ENCODE measurements around the gene WDR41. TPM values are rescaled to one million over a fixed set of nuclear protein-coding genes. Genes with fewer than 3 reads are reported as not detected.

The WDR41 gene
- total and polyA plus RNA-seq, 2 of the 4 experiments (the other 2 are of a cell fraction) = 38.1 to 72.1 TPM

DNA sequence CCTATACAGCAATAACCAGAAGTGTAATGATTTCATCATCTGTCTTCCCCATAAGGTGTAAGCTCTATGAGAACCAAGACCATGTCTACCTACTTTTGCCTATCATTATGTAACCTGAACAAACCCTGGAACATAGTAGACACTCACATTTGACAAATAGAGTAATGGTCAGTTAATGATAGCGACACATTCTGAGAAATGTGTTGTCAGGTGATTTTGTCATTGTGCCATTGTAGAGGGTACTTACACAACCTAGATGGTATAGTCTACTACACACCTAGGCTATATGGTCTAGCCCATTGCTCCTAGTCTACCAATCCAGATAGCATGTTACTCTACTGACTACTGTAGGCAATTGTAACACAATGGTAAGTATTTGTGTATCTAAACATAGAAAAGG is 22.3 kb upstream of the WDR41 start:
- no peaks in the 10 kb centered on the region for H3K36me3 ChIP-seq (ENCODE audit: control insufficient read depth, insufficient read depth, low read length)
- ATAC-seq (ENCODE audit: low read depth) = no peak
- H3K27me3 ChIP-seq (ENCODE audit: control insufficient read depth, insufficient read depth, low read length) = peaks cover 2% of the 10 kb centered on the region; the same call in 1 of the 2 replicates
- POLR2A ChIA-PET (ENCODE audit: unreplicated experiment) = no interaction called here
- no peak overlapping the region for H2BK5ac ChIP-seq (ENCODE audit: low read depth, low read length, poor library complexity, severe bottlenecking)
- BruUV-seq (replicated peaks) = no TSS peak
- WGBS, 2 experiments (ENCODE audit: extremely low coverage in 2 of 2, insufficient read length in 1 of 2) = no CpG with 5 or more reads among the region's 1 CpG
- H2AK9ac ChIP-seq (replicated peaks; ENCODE audit: low read depth, low read length, poor library complexity) = no peak overlapping the region
- H2BK120ac ChIP-seq (ENCODE audit: low read depth, low read length) = no peak overlapping the region
- no peak for DNase-seq
- in situ Hi-C loops (cut with MboI; ENCODE audit: low sequenced_read_pairs) = no loop called here
- no peak overlapping the region for H3K14ac ChIP-seq (replicated peaks; ENCODE audit: low read depth, low read length)
- H3K79me1 ChIP-seq (ENCODE audit: low read depth in 1 of 2, low read length in 2 of 2) = no peaks in the 10 kb centered on the region
- no peak overlapping the region for H2BK20ac ChIP-seq (ENCODE audit: low read depth, low read length)
- dilution Hi-C loops (cut with HindIII; ENCODE audit: low sequenced_read_pairs, unreplicated experiment) = no loop called here
- no peak overlapping the region for H3K4me3 ChIP-seq (ENCODE audit: insufficient read depth, low read depth, low read length)
- no peak overlapping the region for H4K5ac ChIP-seq (ENCODE audit: low read depth, low read length)
- no peak overlapping the region for H4K8ac ChIP-seq (ENCODE audit: low read depth in 2 of 2, low read length in 2 of 2)
- no peak overlapping the region for H2AFZ ChIP-seq (replicated peaks; ENCODE audit: low read length, poor library complexity)
- H4K20me1 ChIP-seq (ENCODE audit: insufficient read depth, low read length) = no peaks in the 10 kb centered on the region
- TF ChIP-seq, protein P1, sequence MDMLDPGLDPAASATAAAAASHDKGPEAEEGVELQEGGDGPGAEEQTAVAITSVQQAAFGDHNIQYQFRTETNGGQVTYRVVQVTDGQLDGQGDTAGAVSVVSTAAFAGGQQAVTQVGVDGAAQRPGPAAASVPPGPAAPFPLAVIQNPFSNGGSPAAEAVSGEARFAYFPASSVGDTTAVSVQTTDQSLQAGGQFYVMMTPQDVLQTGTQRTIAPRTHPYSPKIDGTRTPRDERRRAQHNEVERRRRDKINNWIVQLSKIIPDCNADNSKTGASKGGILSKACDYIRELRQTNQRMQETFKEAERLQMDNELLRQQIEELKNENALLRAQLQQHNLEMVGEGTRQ (IDR thresholded peaks at IDR 0.05; ENCODE audit: low read depth, low read length) = no peak
- TF ChIP-seq MXI1 (IDR thresholded peaks at IDR 0.05; ENCODE audit: borderline replicate concordance, low read depth, low read length) (no peak), MAZ (IDR thresholded peaks at IDR 0.05; ENCODE audit: borderline replicate concordance, low read depth, low read length) (no peak)
- no peaks in the 10 kb centered on the region for H3K9me1 ChIP-seq (ENCODE audit: insufficient read depth, low read length)
- H2AK5ac ChIP-seq (ENCODE audit: low read depth, low read length) = no peak overlapping the region
- no peak overlapping the region for H3K4me2 ChIP-seq (ENCODE audit: low read depth, low read length)
- H3K4ac ChIP-seq (ENCODE audit: low read depth, low read length) = no peak overlapping the region
- H3K27ac ChIP-seq (ENCODE audit: insufficient read depth, low read length) = no peak overlapping the region
- CTCF ChIA-PET = no interaction called here
- H3K9me3 ChIP-seq (ENCODE audit: control insufficient read depth, insufficient read depth, low read length) = no peaks in the 10 kb centered on the region
- H3K9ac ChIP-seq (ENCODE audit: low read depth, low read length) = no peak overlapping the region
- no peak overlapping the region for H4K91ac ChIP-seq (ENCODE audit: insufficient read depth, low read depth, low read length)
- H3K18ac ChIP-seq (ENCODE audit: low read depth, low read length) = no peak overlapping the region
- no peaks in the 10 kb centered on the region for H3K4me1 ChIP-seq (ENCODE audit: control insufficient read depth, insufficient read depth, low read length)
- H3K23ac ChIP-seq (ENCODE audit: low read depth, low read length) = no peak overlapping the region
- intact Hi-C loops (cut with micrococcal nuclease) = no loop called here
- no peak overlapping the region for H2BK15ac ChIP-seq (ENCODE audit: low read depth, low read length)
- no peak overlapping the region for H3K56ac ChIP-seq (ENCODE audit: extremely low read depth, insufficient read depth, low read length)

Data from IMR-90 (cell line).